Loucy (cell line): Measurements from ENCODE around the gene VWA8.

Source experiments
- H2AFZ ChIP-seq: fragments of 200-600 bp; sonication (generic); 2 replicates; pipeline ENCODE4 v1.6.0; 2016; ENCODE audit warnings: antibody characterized with exemption, mild to moderate bottlenecking, low read length, moderate library complexity
- H3F3A ChIP-seq: fragments of 200-600 bp; 2 replicates; pipeline ENCODE4 v1.6.0; 2016; ENCODE audit warnings: antibody characterized with exemption, low read depth, mild to moderate bottlenecking
- H3K27me3 ChIP-seq: fragments of 200-600 bp; sonication (generic); 2 replicates; pipeline ENCODE4 v1.6.1; 2014; ENCODE audit warnings: low read length, mild to moderate bottlenecking; ENCODE audit not compliant: insufficient read depth, poor library complexity, severe bottlenecking
- H3K36me3 ChIP-seq: fragments of 200-600 bp; sonication (generic); 2 replicates; pipeline ENCODE4 v1.6.1; 2016; ENCODE audit warnings: low read length; ENCODE audit not compliant: insufficient read depth
- H3K4me1 ChIP-seq: fragments of 200-600 bp; sonication (generic); 2 replicates; pipeline ENCODE4 v1.5.1; 2014; ENCODE audit warnings: low read length, mild to moderate bottlenecking; ENCODE audit not compliant: insufficient read depth, poor library complexity, severe bottlenecking
- H3K4me2 ChIP-seq: fragments of 200-600 bp; sonication (generic); 2 replicates; pipeline ENCODE4 v1.6.0; 2014; ENCODE audit warnings: antibody characterized with exemption, low read length, low read depth, mild to moderate bottlenecking; ENCODE audit not compliant: poor library complexity, severe bottlenecking
- H3K4me3 ChIP-seq: fragments of 200-600 bp; sonication (generic); 2 replicates; pipeline ENCODE4 v1.5.1; 2014; ENCODE audit warnings: low read length, mild to moderate bottlenecking, mixed read lengths; ENCODE audit not compliant: poor library complexity, severe bottlenecking
- H3K79me2 ChIP-seq: fragments of 200-600 bp; sonication (generic); 2 replicates; pipeline ENCODE4 v1.6.1; 2014; ENCODE audit warnings: low read length; ENCODE audit not compliant: insufficient read depth
- H3K9ac ChIP-seq: fragments of 200-600 bp; sonication (generic); 2 replicates; pipeline ENCODE4 v1.6.0; 2014; ENCODE audit warnings: mild to moderate bottlenecking, low read depth, low read length, moderate library complexity; ENCODE audit not compliant: poor library complexity, severe bottlenecking
- H3K9me2 ChIP-seq: fragments of 200-600 bp; sonication (generic); replicated peaks from 2 replicates; pipeline ENCODE4 v1.6.1; 2016; ENCODE audit warnings: low read depth, low read length, mixed read lengths
- H3K9me3 ChIP-seq: fragments of 200-600 bp; sonication (generic); 2 replicates; pipeline ENCODE4 v1.6.1; 2014; ENCODE audit warnings: mild to moderate bottlenecking, antibody characterized with exemption, low read length, low read depth; ENCODE audit not compliant: insufficient read depth
- H4K20me1 ChIP-seq: fragments of 200-600 bp; sonication (generic); 2 replicates; pipeline ENCODE4 v1.6.0; 2014; ENCODE audit warnings: antibody characterized with exemption, low read length, mild to moderate bottlenecking; ENCODE audit not compliant: insufficient read depth, poor library complexity, severe bottlenecking
- CTCF ChIP-seq: fragments of 200-600 bp; sonication (generic); conservative IDR thresholded peaks from 2 replicates; pipeline ENCODE4 v1.5.1; 2014; ENCODE audit warnings: mild to moderate bottlenecking, antibody characterized with exemption, low read length
- EZH2phosphoT487 ChIP-seq: fragments of 200-600 bp; IDR thresholded peaks from 2 replicates; pipeline ENCODE4 v1.6.1; 2018; ENCODE audit warnings: antibody characterized with exemption, mild to moderate bottlenecking, moderate library complexity, borderline replicate concordance

VWA8 gene

DNA sequence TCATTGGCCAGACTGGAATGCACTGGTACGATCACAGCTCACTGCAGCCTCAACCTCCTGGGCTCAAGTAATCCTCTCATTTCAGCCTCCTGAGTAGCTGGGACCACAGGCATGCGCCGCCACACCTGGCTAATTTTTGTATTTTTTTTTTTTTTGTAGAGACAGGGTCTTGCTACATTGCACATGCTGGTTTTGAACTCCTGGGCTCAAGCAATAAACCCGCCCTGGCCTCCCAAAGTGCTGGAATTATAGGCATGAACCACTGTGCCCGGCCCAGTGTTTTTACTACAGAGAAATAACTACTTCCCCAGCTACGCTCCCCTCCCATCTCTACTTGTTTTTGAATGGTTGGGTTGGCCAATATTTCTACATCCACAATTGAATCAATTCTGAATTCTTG, 381.0 kb downstream of the VWA8 start:
- no peaks in the 10 kb centered on the region for H3K27me3 ChIP-seq
- H3K9me3 ChIP-seq: no peaks in the 10 kb centered on the region
- no peak overlapping the region for H3K9ac ChIP-seq
- H3K4me3 ChIP-seq: no peak overlapping the region
- H2AFZ ChIP-seq: no peak overlapping the region
- H3K36me3 ChIP-seq: no peaks in the 10 kb centered on the region
- H3K4me1 ChIP-seq: no peaks in the 10 kb centered on the region
- H3F3A ChIP-seq: no peaks in the 10 kb centered on the region
- no peaks in the 10 kb centered on the region for H4K20me1 ChIP-seq
- H3K4me2 ChIP-seq: no peak overlapping the region
- no peak for TF ChIP-seq CTCF
- TF ChIP-seq EZH2phosphoT487: no peak
- no peaks in the 10 kb centered on the region for H3K79me2 ChIP-seq
- H3K9me2 ChIP-seq: no peaks in the 10 kb centered on the region

GRCh38 chr13:41579168-41579567, 381.7 kb downstream of the VWA8 start:
- no peak for TF ChIP-seq CTCF
- TF ChIP-seq EZH2phosphoT487: no peak
- no peak overlapping the region for H3K4me2 ChIP-seq
- H3F3A ChIP-seq: no peaks in the 10 kb centered on the region
- no peaks in the 10 kb centered on the region for H3K9me3 ChIP-seq
- H4K20me1 ChIP-seq: no peaks in the 10 kb centered on the region
- no peak overlapping the region for H3K9ac ChIP-seq
- H3K79me2 ChIP-seq: no peaks in the 10 kb centered on the region
- H3K4me3 ChIP-seq: no peak overlapping the region
- no peaks in the 10 kb centered on the region for H3K36me3 ChIP-seq
- no peaks in the 10 kb centered on the region for H3K4me1 ChIP-seq
- H3K9me2 ChIP-seq: no peaks in the 10 kb centered on the region
- no peak overlapping the region for H2AFZ ChIP-seq
- H3K27me3 ChIP-seq: no peaks in the 10 kb centered on the region

GRCh38 chr13:41578371-41578770, 382.5 kb downstream of the VWA8 start:
- no peak overlapping the region for H3K4me2 ChIP-seq
- H3K79me2 ChIP-seq: no peaks in the 10 kb centered on the region
- H3K9ac ChIP-seq: no peak overlapping the region
- no peaks in the 10 kb centered on the region for H3K9me3 ChIP-seq
- no peaks in the 10 kb centered on the region for H4K20me1 ChIP-seq
- no peak overlapping the region for H2AFZ ChIP-seq
- H3F3A ChIP-seq: no peaks in the 10 kb centered on the region
- no peaks in the 10 kb centered on the region for H3K27me3 ChIP-seq
- TF ChIP-seq EZH2phosphoT487 (no peak), CTCF (no peak)
- no peaks in the 10 kb centered on the region for H3K4me1 ChIP-seq
- H3K36me3 ChIP-seq: no peaks in the 10 kb centered on the region
- H3K9me2 ChIP-seq: no peaks in the 10 kb centered on the region
- H3K4me3 ChIP-seq: no peak overlapping the region
